Endothelial cell of umbilical vein (primary cell): ENCODE measurements around the gene KLK8. TPM values are rescaled to one million over a fixed set of nuclear protein-coding genes. Genes with fewer than 3 reads are reported as not detected.

Experiments used
- BruUV-seq: library from RNA; stranded (reverse); fragments of 400-500 nt; replicated peaks from 2 replicates; lab custom pipeline; 2021; lab: Mats Ljungman, UMichigan
- CTCF ChIA-PET: fragments of 300-600, 350-600 bp; sonication (Branson Sonifier 250); formaldehyde crosslinking; loops from one replicate; lab custom pipeline; 2021; ENCODE audit warnings: antibody characterized with exemption, inconsistent platforms; lab: Charles Lee
- POLR2A ChIA-PET: fragments of 300-600, 350-600 bp; sonication (Branson Sonifier 250); formaldehyde crosslinking; loops from one replicate; lab custom pipeline; 2021; ENCODE audit warnings: antibody characterized with exemption, inconsistent platforms; lab: Charles Lee
- DNase-seq: peaks from one replicate; pipeline ENCODE4 v3.0.0-alpha.2; 2011; ENCODE audit warnings: low read depth, low spot score
- FAIRE-seq: peaks from 2 replicates; lab custom pipeline; 2011; peaks lifted over from hg19 to GRCh38; lab: Jason Lieb, UNC
- H2AFZ ChIP-seq: 2 replicates; pipeline ENCODE4 v1.6.0; 2012; ENCODE audit warnings: low read depth, low read length, control low read depth, inconsistent platforms
- H3K27ac ChIP-seq: 2 replicates; pipeline ENCODE4 v1.5.1; 2011; ENCODE audit warnings: low read depth, mild to moderate bottlenecking, control low read depth, low read length, moderate library complexity; ENCODE audit not compliant: insufficient read depth
- H3K27me3 ChIP-seq, 2 experiments: 2 replicates each; pipeline versions ENCODE4 v1.6.0 to v1.6.1; 2011; ENCODE audit warnings: low read length in 2 of 2, mixed read lengths in 1 of 2; ENCODE audit not compliant: control insufficient read depth in 2 of 2, insufficient read depth in 2 of 2
- H3K36me3 ChIP-seq, 2 experiments: 2 replicates in 1 of 2; 3 replicates in 1 of 2; pipeline ENCODE4 v1.5.1; 2011; ENCODE audit warnings: low read length in 2 of 2, mild to moderate bottlenecking in 1 of 2, moderate library complexity in 1 of 2; ENCODE audit not compliant: control insufficient read depth in 2 of 2, insufficient read depth in 2 of 2; ENCODE audit errors: extremely low read depth in 1 of 2
- H3K4me1 ChIP-seq: 3 replicates; pipeline ENCODE4 v1.5.1; 2011; ENCODE audit warnings: mild to moderate bottlenecking, low read length; ENCODE audit not compliant: control insufficient read depth, insufficient read depth; ENCODE audit errors: extremely low read depth
- H3K4me2 ChIP-seq: 2 replicates; pipeline ENCODE4 v1.6.1; 2011; ENCODE audit warnings: low read length, control low read depth, mixed read lengths; ENCODE audit not compliant: insufficient read depth
- H3K4me3 ChIP-seq, 3 experiments: fragments of 200-600 bp in 1 of 3; sonication (generic), shearing (Covaris generic) in 1 of 3; replicated peaks in 1 of 3; 2 replicates each; pipeline ENCODE4 v1.5.1; 2011 to 2016; ENCODE audit warnings: control low read depth in 3 of 3, low read length in 3 of 3, mild to moderate bottlenecking in 2 of 3, inconsistent platforms in 1 of 3, low read depth in 1 of 3, moderate library complexity in 1 of 3; ENCODE audit not compliant: insufficient read depth in 1 of 3
- H3K79me2 ChIP-seq: 2 replicates; pipeline ENCODE4 v1.6.0; 2012; ENCODE audit warnings: low read length, inconsistent platforms; ENCODE audit not compliant: control insufficient read depth, insufficient read depth
- H3K9ac ChIP-seq: replicated peaks from 2 replicates; pipeline ENCODE3; 2011; ENCODE audit warnings: low read length, control low read depth; ENCODE audit not compliant: insufficient read depth; ENCODE audit errors: extremely low read depth
- H3K9me1 ChIP-seq: replicated peaks from 3 replicates; pipeline ENCODE4 v1.6.0; 2011; ENCODE audit warnings: mild to moderate bottlenecking, low read length; ENCODE audit not compliant: control insufficient read depth, insufficient read depth; ENCODE audit errors: extremely low read depth
- H3K9me3 ChIP-seq: replicated peaks from 2 replicates; pipeline ENCODE4 v1.5.1; 2012; ENCODE audit warnings: low read length, inconsistent platforms; ENCODE audit not compliant: control insufficient read depth, insufficient read depth
- H4K20me1 ChIP-seq: replicated peaks from 2 replicates; pipeline ENCODE3; 2011; ENCODE audit warnings: mild to moderate bottlenecking, low read length; ENCODE audit not compliant: control insufficient read depth, insufficient read depth; ENCODE audit errors: extremely low read depth
- CTCF ChIP-seq, 2 donors: IDR thresholded peaks; 1 replicate in 1 of 2; 2 replicates in 1 of 2; pipeline ENCODE4 v1.5.1; 2011; ENCODE audit warnings: low read length in 2 of 2, mild to moderate bottlenecking in 2 of 2, moderate library complexity in 2 of 2, control low read depth in 1 of 2, inconsistent platforms in 1 of 2, low read depth in 1 of 2; ENCODE audit not compliant: insufficient read depth in 1 of 2; ENCODE audit errors: extremely low read depth in 1 of 2
- EZH2 ChIP-seq: IDR thresholded peaks from 2 replicates; pipeline ENCODE4 v1.6.1; 2012; ENCODE audit warnings: borderline replicate concordance, low read depth, mild to moderate bottlenecking, moderate library complexity, low read length, inconsistent platforms; ENCODE audit not compliant: severe bottlenecking
- FOS ChIP-seq: IDR thresholded peaks from 2 replicates; pipeline ENCODE4 v1.6.1; 2011; ENCODE audit warnings: mild to moderate bottlenecking, low read length, moderate library complexity, borderline replicate concordance; ENCODE audit not compliant: insufficient read depth
- GATA2 ChIP-seq: IDR thresholded peaks from 2 replicates; pipeline ENCODE4 v1.7.0; 2011; ENCODE audit warnings: low read depth, mild to moderate bottlenecking, moderate library complexity, mixed read lengths, low read length; ENCODE audit not compliant: insufficient read length, insufficient read depth
- JUN ChIP-seq: IDR thresholded peaks from 2 replicates; pipeline ENCODE4 v1.6.1; 2011; ENCODE audit warnings: borderline replicate concordance, low read depth; ENCODE audit not compliant: insufficient read length, insufficient read depth
- MYC ChIP-seq: IDR thresholded peaks from one replicate; pipeline ENCODE4 v1.6.1; 2011; ENCODE audit warnings: mild to moderate bottlenecking, low read depth, low read length
- POLR2A ChIP-seq: IDR thresholded peaks from 2 replicates; pipeline ENCODE4 v1.6.1; 2012; ENCODE audit warnings: low read depth, mild to moderate bottlenecking, control low read depth, low read length
- POLR2AphosphoS5 ChIP-seq: IDR thresholded peaks from 2 replicates; pipeline ENCODE4 v1.6.1; 2012; ENCODE audit warnings: low read depth, mild to moderate bottlenecking, control low read depth, low read length, moderate library complexity; ENCODE audit not compliant: insufficient read depth
- dilution Hi-C: fragments of 300-500 bp; cut with MboI; formaldehyde crosslinking; loops from one replicate; pipeline ENCODE4 v1.15.0; 2019; ENCODE audit warnings: low sequenced_read_pairs; ENCODE audit not compliant: extremely low pct_ligation_motif_present
- intact Hi-C: fragments of 100-400 bp; cut with micrococcal nuclease; formaldehyde crosslinking; loops from one replicate; pipeline ENCODE4 v1.10.0; 2022
- polyA plus RNA-seq, 4 experiments: library from polyadenylated mRNA; depleted of rRNA in 3 of 4; stranded (reverse) in 3 of 4; unstranded in 1 of 4; fragments of >200 nt; gene quantifications; 2 replicates each; pipeline versions ENCODE4 v1.2.1 to v1.2.3, GENCODE V29; 2011 to 2012; ENCODE audit warnings: missing spikeins in 1 of 4
- total RNA-seq: library from RNA; stranded (reverse); gene quantifications from 2 replicates; pipeline ENCODE4 v1.2.3, GENCODE V29; 2021
- TF ChIP-seq, protein P1 (sequence below): IDR thresholded peaks from 2 replicates; pipeline ENCODE4 v1.6.1; 2011; ENCODE audit not compliant: insufficient read depth, insufficient read length

KLK8 gene
- total and polyA plus RNA-seq, 2 donors (not counting 3 experiments of a cell fraction or from before 2014, with no cell fraction given), result not detected

GRCh38 chr19:51023946-51024345 lies 22.5 kb upstream of the KLK8 start:
- Histone ChIP-seq H3K27ac (no peak overlapping the region), H3K9me1 (no peaks in the 10 kb centered on the region), H3K9me3 (no peaks in the 10 kb centered on the region), H3K4me3 (no peak overlapping the region), H3K4me1 (no peaks in the 10 kb centered on the region), H3K79me2 (no peaks in the 10 kb centered on the region), H3K27me3 (peaks cover 8 to 13% of the 10 kb centered on the region in 2 experiments), H3K36me3 (no peaks in the 10 kb centered on the region), H4K20me1 (no peaks in the 10 kb centered on the region), H3K4me2 (no peak overlapping the region), H3K9ac (no peak overlapping the region), H2AFZ (no peak overlapping the region)
- TF ChIP-seq POLR2AphosphoS5 (no peak), GATA2 (no peak), POLR2A (no peak), EZH2 (no peak), MYC (no peak), JUN (no peak), FOS (no peak)
- TF ChIP-seq, protein P1, sequence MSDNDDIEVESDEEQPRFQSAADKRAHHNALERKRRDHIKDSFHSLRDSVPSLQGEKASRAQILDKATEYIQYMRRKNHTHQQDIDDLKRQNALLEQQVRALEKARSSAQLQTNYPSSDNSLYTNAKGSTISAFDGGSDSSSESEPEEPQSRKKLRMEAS, result no peak
- intact Hi-C loops, result no loop called here
- dilution Hi-C loops, result no loop called here
- BruUV-seq, result no TSS peak
- POLR2A ChIA-PET, result no interaction called here
- FAIRE-seq, result no peak
- DNase-seq, result no peak
- CTCF ChIA-PET, result no interaction called here

DNA sequence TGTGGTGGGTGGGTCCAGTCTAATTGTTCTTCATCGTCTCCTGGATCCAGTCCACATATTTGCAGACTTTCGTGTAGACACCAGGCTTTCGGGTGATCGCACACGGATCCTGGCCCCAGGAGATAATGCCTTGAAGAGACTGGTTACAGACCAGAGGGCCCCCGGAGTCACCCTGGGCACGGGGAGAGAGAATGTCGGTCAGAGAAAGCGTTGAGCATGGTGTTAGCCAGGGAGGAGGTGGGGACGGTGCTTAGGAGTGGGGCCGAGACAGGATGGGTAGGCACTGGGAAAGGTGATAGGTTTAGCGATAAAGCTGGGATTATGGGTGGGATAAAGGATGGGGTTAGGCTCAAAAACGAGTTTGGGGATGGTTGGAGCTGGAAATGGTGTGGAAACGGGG lies 21.1 kb upstream of the KLK8 start:
- Histone ChIP-seq H3K27me3 (peaks cover 16 to 18% of the 10 kb centered on the region in 2 experiments), H4K20me1 (no peaks in the 10 kb centered on the region), H2AFZ (no peak overlapping the region), H3K4me2 (no peak overlapping the region), H3K79me2 (no peaks in the 10 kb centered on the region), H3K9me1 (no peaks in the 10 kb centered on the region), H3K4me3 (no peak overlapping the region), H3K9me3 (no peaks in the 10 kb centered on the region), H3K36me3 (no peaks in the 10 kb centered on the region), H3K27ac (no peak overlapping the region), H3K9ac (no peak overlapping the region), H3K4me1 (no peaks in the 10 kb centered on the region)
- CTCF ChIA-PET, result no interaction called here
- DNase-seq, result no peak
- POLR2A ChIA-PET, result no interaction called here
- no TSS peak for BruUV-seq
- no peak for FAIRE-seq
- dilution Hi-C loops, result no loop called here
- intact Hi-C loops, result no loop called here
- TF ChIP-seq POLR2A (no peak), FOS (no peak), GATA2 (no peak), JUN (no peak), POLR2AphosphoS5 (no peak), CTCF (IDR thresholded peaks at IDR 0.05; ENCODE audit: extremely low read depth in 1 of 2, insufficient read depth in 1 of 2, low read depth in 1 of 2, low read length in 2 of 2) (no peak), MYC (no peak), EZH2 (no peak)
- TF ChIP-seq, protein P1, result no peak
